ENCODE data around the gene ASAP2.
A peak's percentile ranks its signal among the peaks of the same experiment; 100 is the strongest.

The ASAP2 gene

GRCh38 chr2:9311488-9311887 lies 104.9 kb downstream of the ASAP2 start:
- ATAC-seq (ENCODE audit: low read depth), result no peak
- no peak for DNase-seq (ENCODE audit: low spot score in 2 of 2)

GRCh38 chr2:9312591-9312990 lies 106.0 kb downstream of the ASAP2 start:
- no peak overlapping the region for H3K27ac Mint-ChIP-seq
- H3K4me1 Mint-ChIP-seq, result peaks cover 2% of the 10 kb centered on the region
- DNase-seq (ENCODE audit: low spot score in 2 of 2) (no peak), ATAC-seq (ENCODE audit: low read depth) (no peak)
- no peak overlapping the region for H3K4me3 Mint-ChIP-seq
- H3K36me3 Mint-ChIP-seq, result peaks cover 1% of the 10 kb centered on the region
- H3K27me3 Mint-ChIP-seq, result peaks cover 11% of the 10 kb centered on the region
- no peaks in the 10 kb centered on the region for H3K9me3 Mint-ChIP-seq

More at GRCh38 chr2:9311488-9311887, 104.9 kb downstream of the ASAP2 start:
- Mint-ChIP-seq H3K36me3 (peaks cover 1% of the 10 kb centered on the region), H3K27me3 (peaks cover 11% of the 10 kb centered on the region), H3K27ac (no peak overlapping the region), H3K9me3 (no peaks in the 10 kb centered on the region), H3K4me1 (peaks cover 2% of the 10 kb centered on the region), H3K4me3 (no peak overlapping the region)

GRCh38 chr2:9313443-9313842 lies 106.8 kb downstream of the ASAP2 start:
- peaks cover 2% of the 10 kb centered on the region for H3K4me1 Mint-ChIP-seq
- no peak overlapping the region for H3K4me3 Mint-ChIP-seq
- ATAC-seq (ENCODE audit: low read depth) (no peak), DNase-seq (ENCODE audit: low spot score in 2 of 2) (no peak)
- no peak overlapping the region for H3K27ac Mint-ChIP-seq
- no peaks in the 10 kb centered on the region for H3K9me3 Mint-ChIP-seq
- peaks cover 11% of the 10 kb centered on the region for H3K27me3 Mint-ChIP-seq
- peaks cover 1% of the 10 kb centered on the region for H3K36me3 Mint-ChIP-seq

DNA sequence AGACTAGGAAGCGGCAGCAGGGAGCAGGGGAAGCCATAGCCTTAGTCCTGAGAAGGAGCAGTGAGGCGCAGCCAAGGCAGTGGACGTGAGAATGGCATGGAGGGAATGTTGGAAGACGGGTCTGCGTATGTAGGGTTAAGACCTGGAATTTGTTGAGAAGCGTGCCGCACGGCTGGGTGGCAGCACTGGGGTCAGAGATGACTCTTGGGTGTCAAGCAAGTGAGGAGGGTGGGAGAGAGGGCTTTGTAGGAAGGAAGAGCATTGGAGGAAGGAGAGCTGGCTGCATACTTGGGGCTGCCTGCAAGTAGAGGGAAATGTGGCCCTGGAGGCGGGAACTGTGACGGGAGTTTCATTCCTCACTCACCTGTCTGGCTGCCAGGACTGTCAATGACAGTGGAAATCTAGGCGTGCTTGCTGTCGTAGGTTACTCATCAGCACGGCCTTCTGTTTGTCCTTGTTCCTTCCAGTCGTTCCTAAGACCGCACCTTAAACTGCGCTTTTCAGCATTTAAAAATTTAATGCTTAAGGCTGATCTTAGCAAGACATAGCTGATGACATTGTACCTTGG lies 108.8 kb downstream of the ASAP2 start:
- peaks cover 2% of the 10 kb centered on the region for H3K4me1 Mint-ChIP-seq
- H3K4me3 Mint-ChIP-seq, result no peak overlapping the region
- no peak overlapping the region for H3K27ac Mint-ChIP-seq
- ATAC-seq (ENCODE audit: low read depth) (no peak), DNase-seq (ENCODE audit: low spot score in 2 of 2) (no peak)
- peaks cover 10% of the 10 kb centered on the region for H3K27me3 Mint-ChIP-seq
- no peaks in the 10 kb centered on the region for H3K9me3 Mint-ChIP-seq
- H3K36me3 Mint-ChIP-seq, result peaks cover 1% of the 10 kb centered on the region

- H3K36me3 Mint-ChIP-seq, result peaks cover 1% of the 10 kb centered on the region
- ATAC-seq (ENCODE audit: low read depth), result no peak
- peaks cover 10% of the 10 kb centered on the region for H3K27me3 Mint-ChIP-seq
- H3K4me1 Mint-ChIP-seq, result peaks cover 6% of the 10 kb centered on the region
- H3K9me3 Mint-ChIP-seq, result no peaks in the 10 kb centered on the region
- no peak for DNase-seq (ENCODE audit: low spot score in 2 of 2)
- H3K27ac Mint-ChIP-seq, result no peak overlapping the region
- H3K4me3 Mint-ChIP-seq, result no peak overlapping the region
Measured at GRCh38 chr2:9317559-9317958, 110.9 kb downstream of the ASAP2 start.

DNA sequence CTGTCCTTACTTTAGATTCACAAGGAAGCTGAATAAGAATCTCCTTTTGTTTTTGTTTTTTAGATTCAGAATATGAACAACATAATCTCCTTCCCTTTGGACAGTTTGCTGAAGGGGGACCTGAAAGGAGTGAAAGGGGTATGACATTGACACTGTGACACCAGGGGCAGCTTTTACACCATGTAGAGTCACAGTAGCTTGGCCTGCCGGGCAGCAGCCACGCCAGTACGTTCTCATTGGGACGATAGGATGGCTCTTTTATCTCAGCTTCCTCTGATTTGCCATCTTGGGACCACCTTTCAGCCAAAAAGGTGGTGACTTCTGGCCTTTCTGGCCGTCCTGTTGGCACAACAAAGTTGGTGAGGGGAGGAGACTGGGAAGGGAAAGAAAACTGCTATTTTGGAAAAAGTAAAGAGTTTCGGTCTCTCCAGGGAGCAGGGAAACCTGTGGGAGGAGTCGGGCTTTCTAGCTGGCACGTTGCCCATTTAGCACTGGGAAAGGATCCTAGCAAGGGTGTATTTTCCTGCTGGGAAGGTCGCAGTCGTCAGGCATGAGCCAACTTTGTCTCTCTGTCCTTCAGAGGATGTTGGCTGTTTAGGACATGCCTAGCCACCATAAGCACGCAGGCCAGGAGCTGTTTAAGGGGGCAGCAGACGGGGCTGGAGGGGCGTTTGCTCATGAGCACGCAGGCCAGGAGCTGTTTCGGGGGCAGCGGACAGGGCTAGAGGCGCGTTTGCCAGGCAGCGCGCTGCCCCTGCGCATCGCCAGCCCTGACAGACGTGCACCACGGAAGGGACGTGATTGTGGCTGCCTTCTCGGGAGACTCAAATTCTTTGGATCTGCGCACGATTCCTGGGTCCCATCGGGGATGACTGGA lies 112.1 kb downstream of the ASAP2 start:
- ATAC-seq (ENCODE audit: low read depth) (no peak), DNase-seq (ENCODE audit: low spot score in 2 of 2) (no peak)
- Mint-ChIP-seq H3K27ac (no peak overlapping the region), H3K36me3 (peaks cover 1% of the 10 kb centered on the region), H3K4me3 (no peak overlapping the region), H3K27me3 (peaks cover 11% of the 10 kb centered on the region), H3K9me3 (no peaks in the 10 kb centered on the region), H3K4me1 (peaks cover 6% of the 10 kb centered on the region)

- no peak overlapping the region for H3K27ac Mint-ChIP-seq
- H3K9me3 Mint-ChIP-seq, result no peaks in the 10 kb centered on the region
- no peak for DNase-seq (ENCODE audit: low spot score in 2 of 2)
- no peak overlapping the region for H3K4me3 Mint-ChIP-seq
- H3K36me3 Mint-ChIP-seq, result peaks cover 1% of the 10 kb centered on the region
- peaks cover 6% of the 10 kb centered on the region for H3K4me1 Mint-ChIP-seq
- ATAC-seq (ENCODE audit: low read depth), result no peak
- H3K27me3 Mint-ChIP-seq, result peaks cover 11% of the 10 kb centered on the region
Measured at GRCh38 chr2:9319338-9319715, 112.7 kb downstream of the ASAP2 start.

- H3K4me1 Mint-ChIP-seq, result peaks cover 6% of the 10 kb centered on the region
- peaks cover 5% of the 10 kb centered on the region for H3K27me3 Mint-ChIP-seq
- DNase-seq (ENCODE audit: low spot score in 2 of 2), result no peak
- H3K27ac Mint-ChIP-seq, result no peak overlapping the region
- no peaks in the 10 kb centered on the region for H3K9me3 Mint-ChIP-seq
- ATAC-seq (ENCODE audit: low read depth), result no peak
- no peak overlapping the region for H3K4me3 Mint-ChIP-seq
- no peaks in the 10 kb centered on the region for H3K36me3 Mint-ChIP-seq
Measured at GRCh38 chr2:9322576-9322975, 116.0 kb downstream of the ASAP2 start.

- Mint-ChIP-seq H3K36me3 (no peaks in the 10 kb centered on the region), H3K9me3 (no peaks in the 10 kb centered on the region), H3K27me3 (peaks cover 14% of the 10 kb centered on the region), H3K27ac (no peak overlapping the region), H3K4me1 (peaks cover 11% of the 10 kb centered on the region), H3K4me3 (no peak overlapping the region)
- no peak for ATAC-seq (ENCODE audit: low read depth)
- DNase-seq (ENCODE audit: low spot score in 2 of 2), result no peak
Measured at GRCh38 chr2:9325428-9325827, 118.8 kb downstream of the ASAP2 start.

DNA sequence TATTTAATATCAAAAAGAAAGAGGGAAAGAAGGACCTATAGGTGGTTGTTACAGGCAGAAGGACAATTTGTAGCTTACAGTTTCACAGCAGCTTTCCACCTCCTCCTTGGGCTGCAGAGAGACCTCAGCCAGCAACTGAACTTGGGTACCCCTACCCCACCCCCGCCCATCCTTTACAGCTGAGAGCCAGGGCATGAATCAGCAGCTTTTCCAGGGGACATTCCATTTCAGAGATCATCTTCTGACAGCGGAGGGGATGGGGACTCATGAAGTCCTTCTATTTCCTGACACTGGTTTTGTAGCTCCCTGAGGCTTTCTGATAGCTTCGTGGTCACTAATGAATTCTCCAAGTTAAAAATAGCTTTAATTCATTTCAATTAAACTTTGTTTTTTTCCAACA lies 120.4 kb downstream of the ASAP2 start:
- DNase-seq (ENCODE audit: low spot score in 2 of 2) (no peak), ATAC-seq (ENCODE audit: low read depth) (no peak)
- Mint-ChIP-seq H3K4me1 (peaks cover 9% of the 10 kb centered on the region), H3K36me3 (no peaks in the 10 kb centered on the region), H3K9me3 (no peaks in the 10 kb centered on the region), H3K27me3 (peaks cover 14% of the 10 kb centered on the region), H3K27ac (no peak overlapping the region), H3K4me3 (no peak overlapping the region)

DNA sequence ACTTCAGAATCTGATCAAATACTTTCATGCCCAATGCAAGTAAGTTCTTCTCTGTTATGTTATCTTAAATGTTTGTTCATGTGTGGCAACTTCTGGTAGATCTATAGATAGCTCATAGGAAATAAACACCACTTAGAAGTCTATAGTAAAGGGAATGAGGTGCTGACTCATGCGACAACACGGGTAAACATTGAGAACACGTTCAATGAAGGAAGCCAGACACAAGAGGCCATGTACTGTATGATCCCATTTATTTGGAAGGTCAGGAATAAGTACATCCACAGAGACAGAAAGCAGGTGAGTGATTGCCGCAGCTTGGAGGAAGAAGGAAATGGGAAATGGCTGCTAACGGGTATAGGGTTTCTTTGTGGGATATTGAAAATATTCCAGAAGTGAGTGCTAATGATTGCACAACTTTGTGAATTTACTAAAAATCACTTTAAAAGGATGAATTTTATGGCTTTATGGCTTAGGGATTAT lies 121.3 kb downstream of the ASAP2 start:
- peaks cover 9% of the 10 kb centered on the region for H3K4me1 Mint-ChIP-seq
- no peak overlapping the region for H3K4me3 Mint-ChIP-seq
- DNase-seq (ENCODE audit: low spot score in 2 of 2) (no peak), ATAC-seq (ENCODE audit: low read depth) (no peak)
- peaks cover 9% of the 10 kb centered on the region for H3K27me3 Mint-ChIP-seq
- H3K36me3 Mint-ChIP-seq, result no peaks in the 10 kb centered on the region
- H3K27ac Mint-ChIP-seq, result no peak overlapping the region
- no peaks in the 10 kb centered on the region for H3K9me3 Mint-ChIP-seq

GRCh38 chr2:9328931-9329330 lies 122.3 kb downstream of the ASAP2 start:
- H3K9me3 Mint-ChIP-seq, result no peaks in the 10 kb centered on the region

GRCh38 chr2:9329497-9329896 lies 122.9 kb downstream of the ASAP2 start:
- H3K4me3 Mint-ChIP-seq, result no peak overlapping the region
- DNase-seq (ENCODE audit: low spot score in 2 of 2) (no peak), ATAC-seq (ENCODE audit: low read depth) (no peak)
- H3K27ac Mint-ChIP-seq, result no peak overlapping the region
- H3K27me3 Mint-ChIP-seq, result peaks cover 8% of the 10 kb centered on the region
- no peaks in the 10 kb centered on the region for H3K9me3 Mint-ChIP-seq
- peaks cover 9% of the 10 kb centered on the region for H3K4me1 Mint-ChIP-seq
- H3K36me3 Mint-ChIP-seq, result no peaks in the 10 kb centered on the region

More at GRCh38 chr2:9328931-9329330, 122.3 kb downstream of the ASAP2 start:
- Mint-ChIP-seq H3K4me1 (peaks cover 9% of the 10 kb centered on the region), H3K4me3 (no peak overlapping the region), H3K27ac (no peak overlapping the region), H3K36me3 (no peaks in the 10 kb centered on the region), H3K27me3 (peaks cover 8% of the 10 kb centered on the region)
- no peak for DNase-seq (ENCODE audit: low spot score in 2 of 2)
- no peak for ATAC-seq (ENCODE audit: low read depth)

- Mint-ChIP-seq H3K36me3 (no peaks in the 10 kb centered on the region), H3K27me3 (peaks cover 8% of the 10 kb centered on the region)
- ATAC-seq (ENCODE audit: low read depth), result peak; percentile 41
Measured at GRCh38 chr2:9330612-9331270, 124.1 kb downstream of the ASAP2 start.

More at GRCh38 chr2:9330612-9331270, 124.1 kb downstream of the ASAP2 start:
- Mint-ChIP-seq H3K9me3 (no peaks in the 10 kb centered on the region), H3K4me3 (no peak overlapping the region), H3K4me1 (peaks cover 9% of the 10 kb centered on the region), H3K27ac (no peak overlapping the region)
- no peak for DNase-seq (ENCODE audit: low spot score in 2 of 2)
